ENCODE results near the gene CP. TPM values are rescaled to one million over a fixed set of nuclear protein-coding genes. Genes with fewer than 3 reads are reported as not detected.
A peak's percentile ranks its signal among the peaks of the same experiment; 100 is the strongest.
"Not testable (repeated sequence)": the region's sequence is repeated elsewhere in the genome, so short reads cannot be mapped to it uniquely, and the experiment has no call there.

The CP gene
- total RNA-seq, 2 experiments from 2014 or later, result not detected

DNA sequence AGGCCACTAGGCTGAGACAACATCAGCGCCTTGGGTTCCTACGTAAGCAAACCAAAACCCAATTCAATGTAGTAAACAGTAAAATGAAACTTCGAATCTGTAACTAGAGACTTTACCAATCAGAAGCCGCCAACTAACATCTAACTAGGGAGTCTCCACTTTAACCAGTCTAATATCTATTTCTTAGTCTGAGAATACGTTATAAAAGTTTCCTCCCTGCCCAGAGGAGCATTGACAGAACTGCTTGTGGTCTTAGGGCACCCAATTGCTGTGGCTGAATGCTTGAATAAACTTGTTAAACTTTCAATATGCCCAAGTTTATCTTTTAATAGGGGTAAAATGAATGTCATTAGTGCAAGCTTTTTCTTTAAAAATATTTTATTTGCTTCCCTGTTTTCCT lies 4.3 kb downstream of the CP start:
- no peak overlapping the region for H3K27ac Mint-ChIP-seq
- H3K27me3 Mint-ChIP-seq, result peaks cover 9% of the 10 kb centered on the region
- DNase-seq, result no peak
- no peak overlapping the region for H3K4me3 Mint-ChIP-seq
- ATAC-seq, result no peak
- H3K4me1 Mint-ChIP-seq, result no peaks in the 10 kb centered on the region
- no peaks in the 10 kb centered on the region for H3K9me3 Mint-ChIP-seq (ENCODE audit: low read depth)
- CTCF ChIA-PET, result no interaction called here
- H3K36me3 Mint-ChIP-seq, result no peaks in the 10 kb centered on the region

DNA sequence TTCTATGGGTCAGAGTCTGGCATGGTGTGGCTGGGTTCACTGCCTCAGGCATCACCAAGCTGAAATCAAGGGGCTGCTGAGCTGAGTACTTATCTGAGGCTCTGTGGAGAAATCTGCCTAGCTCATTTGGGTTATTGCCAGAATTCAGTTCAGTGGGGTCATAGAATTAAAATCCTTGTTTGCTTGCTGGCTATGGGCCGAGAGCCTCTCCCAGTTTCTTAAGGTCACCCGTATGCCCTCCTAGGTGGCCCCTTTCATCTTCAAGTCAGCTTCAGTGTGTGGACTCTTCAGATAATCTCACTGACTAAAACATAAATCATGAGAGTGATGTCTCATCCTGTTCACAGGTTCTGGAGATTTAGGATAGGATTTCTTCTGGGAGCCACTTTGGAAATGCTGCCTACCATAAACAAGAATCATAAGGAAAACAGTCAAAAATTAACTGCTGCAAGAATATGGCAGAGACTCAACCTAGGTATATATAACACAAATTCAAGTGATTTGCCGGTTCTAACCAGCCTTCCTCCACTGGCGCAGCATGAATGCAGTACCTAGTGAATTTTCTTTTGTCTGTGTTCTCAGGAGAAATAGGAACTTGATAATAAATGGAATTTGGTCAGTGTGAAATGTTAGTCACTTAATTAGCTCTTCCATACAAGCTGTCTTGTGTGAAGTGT lies 5.3 kb downstream of the CP start:
- no peaks in the 10 kb centered on the region for H3K9me3 Mint-ChIP-seq (ENCODE audit: low read depth)
- CTCF ChIA-PET, result interaction anchor here (0.6 kb wide), 1 partner anchor 26 kb away, joined by 3 read pairs; no protein-coding TSS in a partner anchor
- no peak overlapping the region for H3K27ac Mint-ChIP-seq
- no peaks in the 10 kb centered on the region for H3K4me1 Mint-ChIP-seq
- ATAC-seq (no peak), DNase-seq (no peak)
- no peak overlapping the region for H3K4me3 Mint-ChIP-seq
- peaks cover 13% of the 10 kb centered on the region for H3K27me3 Mint-ChIP-seq
- no peaks in the 10 kb centered on the region for H3K36me3 Mint-ChIP-seq

DNA sequence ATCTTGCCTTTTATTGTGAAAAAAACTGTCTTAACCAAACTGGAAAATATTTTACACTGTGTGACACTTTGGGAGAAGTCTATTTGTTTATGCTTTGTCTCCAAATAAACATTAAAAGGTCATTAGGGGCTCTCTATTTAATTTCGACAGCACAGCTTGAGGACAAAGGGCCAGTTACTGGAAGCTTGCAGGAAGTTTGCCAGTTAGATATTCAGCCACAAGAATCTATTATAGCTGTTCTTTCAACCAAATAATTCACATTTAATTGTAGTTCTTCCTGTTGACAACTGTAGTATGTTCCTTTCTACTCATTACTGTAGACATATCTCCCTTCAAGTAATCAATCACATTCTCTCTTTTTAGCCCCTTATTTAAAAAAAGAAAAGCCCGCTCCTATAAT lies 6.1 kb downstream of the CP start:
- H3K27ac Mint-ChIP-seq, result no peak overlapping the region
- ATAC-seq (no peak), DNase-seq (no peak)
- peaks cover 18% of the 10 kb centered on the region for H3K27me3 Mint-ChIP-seq
- no peaks in the 10 kb centered on the region for H3K9me3 Mint-ChIP-seq (ENCODE audit: low read depth)
- H3K4me3 Mint-ChIP-seq, result no peak overlapping the region
- CTCF ChIA-PET, result interaction anchor here (0.6 kb wide), 1 partner anchor 25 kb away, joined by 3 read pairs; no protein-coding TSS in a partner anchor
- H3K36me3 Mint-ChIP-seq, result no peaks in the 10 kb centered on the region
- no peaks in the 10 kb centered on the region for H3K4me1 Mint-ChIP-seq

DNA sequence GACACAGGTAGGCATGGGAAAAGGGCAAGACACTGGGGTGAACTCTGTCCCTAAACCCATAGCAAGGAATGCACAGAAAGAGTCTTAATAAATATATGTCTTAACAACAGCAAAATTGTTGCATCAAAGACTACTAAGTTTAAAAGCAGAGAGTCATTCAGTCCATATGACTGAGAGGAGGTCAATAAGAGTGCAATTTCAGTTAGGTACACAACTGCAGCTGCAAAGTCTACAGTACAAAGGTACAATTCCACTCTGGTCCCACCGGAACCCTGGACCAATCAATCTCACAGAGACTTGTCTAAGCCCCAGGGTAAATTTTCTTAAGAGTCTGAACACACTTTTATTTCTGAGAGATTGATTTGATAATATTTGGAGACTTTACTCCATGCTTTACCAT lies 6.9 kb downstream of the CP start:
- DNase-seq (no peak), ATAC-seq (no peak)
- Mint-ChIP-seq H3K4me3 (no peak overlapping the region), H3K27ac (no peak overlapping the region), H3K36me3 (no peaks in the 10 kb centered on the region), H3K4me1 (no peaks in the 10 kb centered on the region), H3K27me3 (peaks cover 25% of the 10 kb centered on the region), H3K9me3 (ENCODE audit: low read depth) (no peaks in the 10 kb centered on the region)
- CTCF ChIA-PET, result no interaction called here

DNA sequence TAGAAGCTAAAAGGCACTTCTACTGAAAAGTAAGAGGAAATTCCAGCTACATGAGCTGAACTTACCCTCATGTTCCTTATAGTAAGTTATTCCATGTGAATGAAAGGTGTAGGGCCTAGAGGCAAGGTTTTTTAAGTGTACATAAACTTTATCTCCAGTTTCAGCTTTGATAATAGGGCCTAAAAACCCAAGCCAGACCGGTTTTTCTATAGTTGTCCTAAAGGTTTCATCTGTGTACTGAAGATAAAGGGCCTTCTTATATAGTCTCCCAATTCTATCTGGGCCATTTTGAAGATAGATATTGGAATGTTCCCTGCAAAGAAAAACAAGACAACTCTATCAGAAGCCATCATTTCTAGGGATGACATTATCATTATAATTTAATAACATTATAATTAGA lies 9.2 kb downstream of the CP start:
- CTCF ChIA-PET, result no interaction called here
- Mint-ChIP-seq H3K36me3 (no peaks in the 10 kb centered on the region), H3K4me1 (no peaks in the 10 kb centered on the region), H3K9me3 (ENCODE audit: low read depth) (no peaks in the 10 kb centered on the region), H3K4me3 (no peak overlapping the region), H3K27ac (no peak overlapping the region), H3K27me3 (peaks cover 35% of the 10 kb centered on the region)
- no peak for ATAC-seq
- no peak for DNase-seq

DNA sequence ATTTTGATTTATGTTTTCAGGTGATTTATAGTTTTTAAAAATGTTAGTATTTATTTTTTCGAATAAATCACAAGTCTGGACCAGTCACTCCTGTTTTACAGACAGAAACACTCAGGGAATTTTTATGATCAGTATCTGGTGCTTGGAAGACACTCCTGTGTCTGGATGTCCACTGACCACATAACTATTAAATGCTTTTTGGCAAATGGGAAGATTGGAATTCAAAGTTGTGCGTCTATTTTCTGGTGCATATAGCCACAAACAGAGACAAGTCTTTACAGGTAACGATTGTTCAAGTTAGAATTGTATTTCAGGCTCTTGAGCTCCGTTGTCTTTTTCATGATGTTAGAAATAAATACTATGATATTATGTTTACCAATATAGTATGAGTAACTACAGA lies 12.2 kb downstream of the CP start:
- peaks cover 60% of the 10 kb centered on the region for H3K27me3 Mint-ChIP-seq
- H3K27ac Mint-ChIP-seq, result no peak overlapping the region
- H3K36me3 Mint-ChIP-seq, result no peaks in the 10 kb centered on the region
- CTCF ChIA-PET, result no interaction called here
- no peak overlapping the region for H3K4me3 Mint-ChIP-seq
- no peak for ATAC-seq
- DNase-seq, result no peak
- no peaks in the 10 kb centered on the region for H3K9me3 Mint-ChIP-seq (ENCODE audit: low read depth)
- peaks cover 3% of the 10 kb centered on the region for H3K4me1 Mint-ChIP-seq

DNA sequence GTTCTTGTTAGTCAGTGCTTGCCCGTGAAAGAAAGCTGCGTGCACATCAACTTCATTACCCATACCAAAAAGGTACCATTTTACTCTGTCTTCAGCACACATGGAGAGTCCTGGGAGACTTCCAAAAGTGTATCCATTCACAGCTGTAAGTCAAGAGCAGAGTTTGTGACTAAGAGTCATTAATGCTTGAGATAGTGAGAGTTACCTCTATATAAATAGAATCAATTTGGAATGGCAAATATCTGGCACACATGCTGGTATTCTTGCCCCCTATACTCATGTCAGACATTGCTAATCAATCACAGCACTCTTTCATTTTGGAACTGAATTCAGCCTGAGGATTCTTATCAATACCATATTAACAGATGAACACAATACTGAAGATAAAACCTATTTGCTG lies 14.2 kb downstream of the CP start:
- CTCF ChIA-PET, result no interaction called here
- Mint-ChIP-seq H3K9me3 (ENCODE audit: low read depth) (no peaks in the 10 kb centered on the region), H3K4me1 (peaks cover 13% of the 10 kb centered on the region), H3K4me3 (no peak overlapping the region), H3K36me3 (no peaks in the 10 kb centered on the region), H3K27me3 (peaks cover 66% of the 10 kb centered on the region), H3K27ac (no peak overlapping the region)
- DNase-seq (no peak), ATAC-seq (no peak)

DNA sequence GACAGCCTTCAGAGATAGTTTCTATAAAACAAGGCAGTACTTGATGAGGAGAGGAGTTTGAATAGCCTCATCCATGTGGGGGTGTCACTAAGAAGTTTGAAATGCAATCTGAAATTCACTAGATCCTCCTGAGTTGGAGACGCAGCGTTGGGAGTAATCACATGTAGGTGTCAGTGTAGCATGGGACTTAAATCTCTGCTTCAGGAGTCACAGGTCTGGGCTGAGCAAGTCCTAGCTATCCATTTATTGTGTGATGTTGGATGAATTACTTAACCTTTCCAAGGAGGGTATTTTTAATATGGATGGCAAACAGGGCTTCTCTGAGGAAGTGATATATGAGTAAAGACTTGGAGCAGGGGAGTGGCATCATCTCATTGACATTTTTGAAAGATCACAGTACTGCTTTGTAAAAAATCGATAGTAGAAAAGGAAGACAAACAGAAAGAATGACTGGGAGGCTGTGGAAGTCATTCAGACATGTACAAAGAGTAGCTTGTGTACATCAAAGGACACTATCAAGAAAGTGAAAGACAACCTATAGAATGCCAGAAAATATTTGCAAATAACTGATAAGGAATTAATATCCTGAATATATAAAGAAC lies 17.1 kb downstream of the CP start:
- Mint-ChIP-seq H3K27ac (no peak overlapping the region), H3K27me3 (peaks cover 67% of the 10 kb centered on the region)
- no peak for ATAC-seq

DNA sequence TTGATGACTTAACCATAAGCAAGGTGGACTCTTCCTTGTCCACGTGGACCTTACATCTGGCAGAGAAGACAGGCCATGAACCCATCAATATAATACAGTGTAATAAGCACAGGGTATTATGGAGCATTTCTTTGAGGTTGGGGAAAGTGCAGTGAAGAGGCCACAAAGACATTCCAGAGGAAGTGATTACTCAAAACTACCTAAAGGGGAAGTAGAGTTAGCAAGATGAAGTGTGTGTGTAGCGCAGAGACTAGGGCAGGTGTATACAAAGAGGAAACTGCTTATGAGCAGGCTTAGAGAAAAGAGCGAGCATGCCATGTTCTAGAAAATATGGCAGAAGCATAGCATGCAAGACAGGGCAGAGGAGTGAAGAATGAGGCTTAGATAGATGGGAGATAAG lies 17.9 kb downstream of the CP start:
- no peaks in the 10 kb centered on the region for H3K36me3 Mint-ChIP-seq
- H3K9me3 Mint-ChIP-seq (ENCODE audit: low read depth), result no peaks in the 10 kb centered on the region
- no peak overlapping the region for H3K27ac Mint-ChIP-seq
- no peak for DNase-seq
- H3K4me3 Mint-ChIP-seq, result no peak overlapping the region
- H3K4me1 Mint-ChIP-seq, result peaks cover 13% of the 10 kb centered on the region
- peaks cover 61% of the 10 kb centered on the region for H3K27me3 Mint-ChIP-seq
- ATAC-seq, result peak; percentile 78
- CTCF ChIA-PET, result no interaction called here

More for the DNA sequence above, 17.1 kb downstream of the CP start:
- CTCF ChIA-PET, result no interaction called here
- H3K4me1 Mint-ChIP-seq, result peaks cover 13% of the 10 kb centered on the region
- H3K36me3 Mint-ChIP-seq, result no peaks in the 10 kb centered on the region
- no peaks in the 10 kb centered on the region for H3K9me3 Mint-ChIP-seq (ENCODE audit: low read depth)
- no peak for DNase-seq
- no peak overlapping the region for H3K4me3 Mint-ChIP-seq

DNA sequence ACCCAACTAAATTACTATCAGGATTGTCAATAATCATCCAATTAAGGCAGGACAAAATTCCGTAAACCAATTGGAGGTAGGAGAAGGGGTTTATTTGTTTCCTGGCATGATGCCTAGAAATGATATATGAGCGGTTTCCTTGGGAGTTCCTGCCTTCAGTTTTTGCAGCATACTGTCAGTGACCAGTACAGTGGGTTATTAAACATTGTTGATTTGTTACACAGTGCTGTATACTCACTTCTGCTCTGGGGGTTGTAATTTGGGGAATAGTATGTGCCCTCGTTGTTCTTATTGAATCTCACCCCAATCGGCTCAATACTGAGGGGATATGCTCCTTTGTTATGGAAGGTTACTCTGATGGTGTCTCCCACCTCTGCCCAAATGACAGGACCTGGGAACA lies 22.2 kb downstream of the CP start:
- CTCF ChIA-PET, result no interaction called here
- Mint-ChIP-seq H3K9me3 (ENCODE audit: low read depth) (no peaks in the 10 kb centered on the region), H3K36me3 (no peaks in the 10 kb centered on the region), H3K27me3 (peaks cover 56% of the 10 kb centered on the region), H3K4me3 (no peak overlapping the region), H3K4me1 (peaks cover 11% of the 10 kb centered on the region), H3K27ac (no peak overlapping the region)
- ATAC-seq, result no peak
- no peak for DNase-seq

DNA sequence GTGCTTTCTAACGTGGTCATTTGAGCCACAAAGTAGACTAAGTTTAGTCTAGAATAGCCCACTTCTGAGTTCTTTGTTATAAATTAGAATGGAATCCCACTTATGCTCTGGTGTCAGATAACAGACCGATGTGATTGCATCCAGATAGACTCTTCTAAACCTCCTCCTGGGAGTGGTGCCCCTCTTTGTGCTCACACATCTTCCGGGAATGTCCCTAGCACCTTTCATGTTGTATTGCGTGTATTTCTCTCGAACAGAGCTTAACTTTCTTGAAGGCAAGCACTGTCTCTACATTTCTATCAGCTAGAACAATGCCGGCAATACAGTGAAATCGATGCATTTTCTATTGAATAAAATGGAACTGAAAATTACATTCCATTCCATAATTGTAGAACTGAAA lies 23.0 kb downstream of the CP start:
- H3K36me3 Mint-ChIP-seq, result no peaks in the 10 kb centered on the region
- peaks cover 2% of the 10 kb centered on the region for H3K4me1 Mint-ChIP-seq
- CTCF ChIA-PET, result no interaction called here
- no peak overlapping the region for H3K4me3 Mint-ChIP-seq
- H3K27me3 Mint-ChIP-seq, result peaks cover 54% of the 10 kb centered on the region
- no peak overlapping the region for H3K27ac Mint-ChIP-seq
- ATAC-seq, result no peak
- DNase-seq, result no peak
- H3K9me3 Mint-ChIP-seq (ENCODE audit: low read depth), result no peaks in the 10 kb centered on the region

DNA sequence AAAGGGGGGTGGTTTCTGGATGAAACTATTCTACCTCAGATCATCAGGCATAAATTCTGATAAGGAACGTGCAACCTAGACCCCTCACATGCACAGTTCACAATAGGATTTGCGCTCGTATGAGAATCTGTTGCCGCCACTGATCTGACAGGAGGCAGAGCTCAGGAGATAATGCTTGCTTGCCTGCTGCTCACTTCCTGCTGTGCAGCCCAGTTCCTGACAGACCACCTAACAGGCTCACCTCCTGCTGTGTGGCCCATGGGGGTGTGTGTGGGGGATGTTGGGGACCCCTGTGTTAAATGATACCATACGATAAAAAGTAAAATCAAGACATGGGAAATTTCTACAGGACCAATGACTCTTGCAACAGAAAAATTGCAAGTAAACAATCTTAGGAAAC lies 24.0 kb downstream of the CP start:
- DNase-seq, result no peak
- ATAC-seq, result no peak
- CTCF ChIA-PET, result no interaction called here

DNA sequence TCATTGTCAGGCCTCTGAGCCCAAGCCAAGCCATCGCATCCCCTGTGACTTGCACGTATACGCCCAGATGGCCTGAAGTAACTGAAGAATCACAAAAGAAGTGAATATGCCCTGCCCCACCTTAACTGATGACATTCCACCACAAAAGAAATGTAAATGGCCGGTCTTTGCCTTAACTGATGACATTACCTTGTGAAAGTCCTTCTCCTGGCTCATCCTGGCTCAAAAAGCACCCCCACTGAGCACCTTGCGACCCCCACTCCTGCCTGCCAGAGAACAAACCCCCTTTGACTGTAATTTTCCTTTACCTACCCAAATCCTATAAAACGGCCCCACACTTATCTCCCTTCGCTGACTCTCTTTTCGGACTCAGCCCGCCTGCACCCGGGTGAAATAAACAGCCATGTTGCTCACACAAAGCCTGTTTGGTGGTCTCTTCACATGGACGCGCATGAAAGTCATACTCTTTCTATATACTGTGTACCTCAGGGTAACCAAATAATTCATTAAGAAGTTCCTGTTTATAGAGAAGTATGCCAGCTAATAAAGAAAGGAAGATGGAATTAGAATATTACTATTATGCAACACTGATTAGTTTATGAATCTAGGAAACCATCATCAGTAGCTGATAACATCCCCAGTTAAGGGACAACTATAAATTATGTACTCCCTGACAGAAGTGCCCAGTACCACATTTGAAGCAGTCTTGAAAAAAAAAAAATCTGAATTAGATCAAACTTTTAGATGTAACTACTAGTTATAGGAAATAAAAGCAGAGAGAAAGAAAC lies 24.6 kb downstream of the CP start:
- ATAC-seq; H3K4me3 Mint-ChIP-seq; H3K27ac Mint-ChIP-seq; H3K4me1 Mint-ChIP-seq; H3K36me3 Mint-ChIP-seq; DNase-seq; CTCF ChIA-PET; H3K9me3 Mint-ChIP-seq (ENCODE audit: low read depth): not testable (repeated sequence)
- H3K27me3 Mint-ChIP-seq, result peaks cover 48% of the 10 kb centered on the region

More for the DNA sequence above, 24.0 kb downstream of the CP start:
- peaks cover 52% of the 10 kb centered on the region for H3K27me3 Mint-ChIP-seq
- H3K4me3 Mint-ChIP-seq, result no peak overlapping the region
- no peaks in the 10 kb centered on the region for H3K36me3 Mint-ChIP-seq
- no peaks in the 10 kb centered on the region for H3K9me3 Mint-ChIP-seq (ENCODE audit: low read depth)
- no peaks in the 10 kb centered on the region for H3K4me1 Mint-ChIP-seq
- H3K27ac Mint-ChIP-seq, result no peak overlapping the region

DNA sequence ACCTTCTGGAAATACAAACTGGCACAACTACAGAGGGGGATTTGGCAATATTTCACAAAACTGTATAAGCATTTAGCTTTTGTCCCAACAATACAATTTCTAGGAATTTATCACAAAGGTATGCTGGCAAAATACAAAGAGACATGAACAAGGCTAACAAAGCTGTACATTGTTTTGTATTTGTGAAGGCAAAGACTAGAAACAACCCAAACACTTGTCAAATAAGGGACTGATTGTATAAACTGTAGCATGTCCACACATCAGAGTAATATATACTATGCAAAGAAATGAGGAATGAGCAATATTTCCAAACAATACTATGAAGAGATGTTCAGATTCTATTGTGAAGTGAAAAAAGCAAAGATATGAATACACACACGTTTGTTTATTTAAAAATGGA lies 26.4 kb downstream of the CP start:
- H3K36me3 Mint-ChIP-seq, result no peaks in the 10 kb centered on the region
- DNase-seq, result no peak
- no peak overlapping the region for H3K4me3 Mint-ChIP-seq
- H3K27me3 Mint-ChIP-seq, result peaks cover 44% of the 10 kb centered on the region
- H3K4me1 Mint-ChIP-seq, result no peaks in the 10 kb centered on the region
- H3K9me3 Mint-ChIP-seq (ENCODE audit: low read depth), result no peaks in the 10 kb centered on the region
- ATAC-seq, result no peak
- H3K27ac Mint-ChIP-seq, result no peak overlapping the region
- CTCF ChIA-PET, result no interaction called here
